ENCODE data around the gene FAM171A1. TPM values are rescaled to one million over a fixed set of nuclear protein-coding genes. Genes with fewer than 3 reads are reported as not detected.

The FAM171A1 gene
- total and polyA plus RNA-seq, 7 donors, result 4.3 to 29.0 (median 7.2) TPM

- Histone ChIP-seq H3K4me1 (peaks cover 0 to 6% (median 5%) of the 10 kb centered on the region in 4 donors), H3K27ac (no peak overlapping the region), H3K27me3 (no peaks in the 10 kb centered on the region), H3K4me3 (no peak overlapping the region), H3K9me3 (no peaks in the 10 kb centered on the region), H3K36me3 (no peaks in the 10 kb centered on the region)
- TF ChIP-seq POLR2AphosphoS5 (IDR thresholded peaks at IDR 0.05) (no peak), CTCF (IDR thresholded peaks at IDR 0.05) (no peak), POLR2A (IDR thresholded peaks at IDR 0.05) (no peak), EP300 (IDR thresholded peaks at IDR 0.05) (no peak)
- DNase-seq, result no peak
- 83 to 88% methylated on average over 8 of the region's 8 CpGs for WGBS, 2 donors
- intact Hi-C loops (cut with DNase I), result no loop called here
Observed at GRCh38 chr10:15232279-15232678, 138.8 kb downstream of the FAM171A1 start.

- TF ChIP-seq POLR2A (IDR thresholded peaks at IDR 0.05), result no peak
- no peak for TF ChIP-seq POLR2AphosphoS5 (IDR thresholded peaks at IDR 0.05)
- TF ChIP-seq EP300 (IDR thresholded peaks at IDR 0.05), result no peak
- TF ChIP-seq CTCF (IDR thresholded peaks at IDR 0.05), result no peak
- H3K27ac ChIP-seq, result no peak overlapping the region
- H3K9me3 ChIP-seq, result no peaks in the 10 kb centered on the region
- no peaks in the 10 kb centered on the region for H3K27me3 ChIP-seq
- DNase-seq, result no peak
- H3K36me3 ChIP-seq, result no peaks in the 10 kb centered on the region
- H3K4me3 ChIP-seq, result no peak overlapping the region
- 48 to 90% methylated on average over 11 of the region's 11 CpGs for WGBS, 2 donors
- H3K4me1 ChIP-seq, result no peaks in the 10 kb centered on the region
- intact Hi-C loops (cut with DNase I), result no loop called here
Observed at GRCh38 chr10:15231426-15231825, 139.7 kb downstream of the FAM171A1 start.

GRCh38 chr10:15230257-15230656 is 140.8 kb downstream of the FAM171A1 start:
- Histone ChIP-seq H3K27me3 (no peaks in the 10 kb centered on the region), H3K4me1 (no peaks in the 10 kb centered on the region), H3K36me3 (no peaks in the 10 kb centered on the region), H3K27ac (no peak overlapping the region), H3K4me3 (no peak overlapping the region), H3K9me3 (no peaks in the 10 kb centered on the region)
- intact Hi-C loops (cut with DNase I), result no loop called here
- 74 to 79% methylated on average over 3 of the region's 3 CpGs for WGBS, 2 donors
- no peak for TF ChIP-seq EP300 (IDR thresholded peaks at IDR 0.05)
- no peak for TF ChIP-seq POLR2A (IDR thresholded peaks at IDR 0.05)
- no peak for TF ChIP-seq POLR2AphosphoS5 (IDR thresholded peaks at IDR 0.05)
- TF ChIP-seq CTCF (IDR thresholded peaks at IDR 0.05), result no peak
- no peak for DNase-seq

GRCh38 chr10:15229268-15229667 is 141.8 kb downstream of the FAM171A1 start:
- Histone ChIP-seq H3K27me3 (no peaks in the 10 kb centered on the region), H3K4me1 (no peaks in the 10 kb centered on the region), H3K4me3 (no peak overlapping the region), H3K27ac (no peak overlapping the region), H3K36me3 (no peaks in the 10 kb centered on the region), H3K9me3 (no peaks in the 10 kb centered on the region)
- TF ChIP-seq POLR2AphosphoS5 (IDR thresholded peaks at IDR 0.05) (no peak), EP300 (IDR thresholded peaks at IDR 0.05) (no peak), CTCF (IDR thresholded peaks at IDR 0.05) (no peak), POLR2A (IDR thresholded peaks at IDR 0.05) (no peak)
- intact Hi-C loops (cut with DNase I), result no loop called here
- WGBS, 2 donors, result 89 to 93% methylated on average over 4 of the region's 4 CpGs
- DNase-seq, result no peak

GRCh38 chr10:15228426-15228825 is 142.7 kb downstream of the FAM171A1 start:
- DNase-seq, result no peak
- H3K9me3 ChIP-seq, result no peaks in the 10 kb centered on the region
- H3K36me3 ChIP-seq, result no peaks in the 10 kb centered on the region
- 85 to 96% methylated on average over 8 of the region's 8 CpGs for WGBS, 2 donors
- intact Hi-C loops (cut with DNase I), result no loop called here
- H3K4me1 ChIP-seq, result no peaks in the 10 kb centered on the region
- TF ChIP-seq CTCF (IDR thresholded peaks at IDR 0.05) (no peak), POLR2AphosphoS5 (IDR thresholded peaks at IDR 0.05) (no peak)
- H3K27ac ChIP-seq, result no peak overlapping the region
- H3K4me3 ChIP-seq, result no peak overlapping the region
- no peaks in the 10 kb centered on the region for H3K27me3 ChIP-seq
